GM11168 (cell line): Measurements from ENCODE around the gene ULBP3.
"Not testable (repeated sequence)": the region's sequence is repeated elsewhere in the genome, so short reads cannot be mapped to it uniquely, and the experiment has no call there.

Source experiments
- in situ Hi-C: fragments of 300-500 bp; cut with MboI; formaldehyde crosslinking; loops from one replicate; pipeline ENCODE4 v1.12.0; 2022; ENCODE audit warnings: low sequenced_read_pairs; ENCODE audit not compliant: unreplicated experiment

ULBP3 gene

GRCh38 chr6:150024021-150024420 is 44.9 kb downstream of the ULBP3 start:
- in situ Hi-C loops = not testable (repeated sequence)

DNA sequence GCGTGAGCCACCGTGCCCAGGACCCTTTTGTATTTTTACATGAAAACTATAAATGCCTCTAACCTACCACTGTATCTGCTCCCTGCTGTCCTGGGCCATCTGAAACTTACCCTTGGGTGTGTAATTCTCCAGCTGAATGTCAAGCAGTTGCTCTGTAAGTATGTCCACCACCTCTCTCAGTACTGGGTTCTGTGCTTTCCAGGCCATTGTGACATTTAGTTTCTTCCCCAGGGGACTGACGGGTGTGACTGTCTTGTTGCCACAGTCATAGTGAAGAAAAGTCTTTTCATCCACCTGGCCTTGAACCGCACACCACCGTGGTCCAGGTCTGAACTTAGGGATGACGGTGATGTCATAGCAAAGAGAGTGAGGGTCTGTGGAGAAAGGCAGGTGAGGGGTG is 47.1 kb downstream of the ULBP3 start:
- in situ Hi-C loops = not testable (repeated sequence)

DNA sequence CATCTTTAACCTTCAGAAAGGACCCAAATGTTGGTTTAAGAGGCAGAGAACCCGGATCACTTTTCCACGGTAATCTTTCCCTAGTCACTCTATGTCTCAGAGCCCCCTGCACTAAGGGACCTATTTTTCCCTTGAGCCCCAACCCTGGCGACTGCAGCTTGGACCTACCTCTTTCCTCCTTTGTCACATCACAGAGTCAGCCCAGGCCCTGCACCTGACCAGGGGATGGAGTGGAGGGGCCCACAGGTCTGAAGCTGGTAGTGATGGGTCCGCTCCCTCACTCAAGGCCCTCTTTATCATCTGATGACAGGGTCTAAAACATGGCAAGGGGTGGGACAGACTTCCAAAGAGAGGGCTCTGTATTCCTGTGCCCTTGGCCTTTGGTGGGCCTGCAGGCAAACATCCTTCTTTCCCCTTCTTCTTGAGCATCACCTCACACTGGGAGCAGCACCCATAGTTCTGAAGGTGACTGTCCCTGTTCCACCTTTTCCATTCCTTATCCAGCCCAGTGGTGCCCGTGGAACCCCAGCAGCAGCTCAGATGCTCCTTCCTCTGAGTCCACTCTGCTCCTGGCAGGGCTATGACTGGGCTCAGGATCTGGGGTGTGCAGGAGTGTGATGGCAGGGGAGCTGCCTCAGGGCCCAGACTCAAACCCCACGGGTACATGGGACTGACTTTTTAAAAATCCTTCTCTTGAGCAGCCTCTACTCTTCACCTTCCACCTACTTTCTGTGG is 49.9 kb downstream of the ULBP3 start:
- in situ Hi-C loops = loop anchor here (5.0 to 10.0 kb wide), 2 partner anchors 87 to 174 kb away; no protein-coding TSS in a partner anchor

DNA sequence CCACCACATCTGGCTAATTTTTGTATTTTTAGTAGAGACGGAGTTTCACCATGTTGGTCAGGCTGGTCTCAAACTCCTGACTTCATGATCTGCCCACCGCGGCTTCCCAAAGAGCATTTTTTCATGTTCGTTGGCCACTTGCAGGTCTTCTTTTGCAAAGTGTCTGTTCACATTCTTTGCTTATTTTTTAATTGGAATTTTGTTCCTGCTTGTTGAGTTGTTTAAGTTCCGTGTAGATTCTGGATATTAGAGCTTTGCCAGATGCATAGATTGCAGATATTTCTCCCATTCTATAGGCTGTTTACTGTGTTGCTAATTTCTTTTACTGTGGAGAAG is 51.8 kb downstream of the ULBP3 start:
- in situ Hi-C loops = loop anchor here (5.0 to 10.0 kb wide), 2 partner anchors 85 to 172 kb away; no protein-coding TSS in a partner anchor

DNA sequence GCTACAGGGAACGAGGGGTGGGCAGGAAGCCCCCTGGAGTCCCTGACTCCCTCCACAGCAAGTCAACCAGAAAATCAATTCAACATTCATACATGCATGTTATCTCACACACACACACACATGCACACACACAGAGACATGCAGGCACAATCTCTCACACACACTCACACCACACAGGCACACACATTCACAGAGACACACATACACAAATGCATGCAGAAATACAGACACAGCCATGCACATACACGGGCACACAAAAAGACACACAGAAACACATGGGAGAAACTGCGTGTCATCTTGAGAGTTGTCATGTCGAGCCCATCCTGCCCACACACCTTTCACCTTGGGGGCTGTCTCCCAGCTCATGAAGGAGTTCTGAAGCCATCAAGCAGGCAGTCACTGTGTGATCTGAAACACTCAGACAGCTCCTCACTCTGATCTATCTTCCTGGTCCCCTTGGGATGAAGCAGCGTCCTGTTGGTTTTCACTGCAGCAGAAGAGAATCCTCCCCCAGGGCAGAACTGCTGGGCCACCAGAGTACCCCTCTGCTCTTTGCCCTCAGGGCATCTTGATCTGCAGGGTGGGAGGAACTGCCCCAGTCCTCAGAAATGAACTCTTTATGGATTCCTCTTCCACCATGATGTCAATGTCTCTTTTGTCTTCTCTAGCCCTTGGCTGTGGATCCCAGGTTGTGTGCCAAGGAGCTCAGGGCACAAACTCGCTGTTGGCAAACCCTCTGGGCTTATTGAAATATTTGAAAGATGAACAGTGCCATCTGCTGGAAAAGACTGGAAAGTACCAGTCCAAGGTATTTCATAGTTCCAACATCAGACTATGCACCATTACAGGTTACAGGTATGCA is 52.4 kb downstream of the ULBP3 start:
- in situ Hi-C loops = loop anchor here (5.0 to 10.0 kb wide), 2 partner anchors 84 to 172 kb away; no protein-coding TSS in a partner anchor

DNA sequence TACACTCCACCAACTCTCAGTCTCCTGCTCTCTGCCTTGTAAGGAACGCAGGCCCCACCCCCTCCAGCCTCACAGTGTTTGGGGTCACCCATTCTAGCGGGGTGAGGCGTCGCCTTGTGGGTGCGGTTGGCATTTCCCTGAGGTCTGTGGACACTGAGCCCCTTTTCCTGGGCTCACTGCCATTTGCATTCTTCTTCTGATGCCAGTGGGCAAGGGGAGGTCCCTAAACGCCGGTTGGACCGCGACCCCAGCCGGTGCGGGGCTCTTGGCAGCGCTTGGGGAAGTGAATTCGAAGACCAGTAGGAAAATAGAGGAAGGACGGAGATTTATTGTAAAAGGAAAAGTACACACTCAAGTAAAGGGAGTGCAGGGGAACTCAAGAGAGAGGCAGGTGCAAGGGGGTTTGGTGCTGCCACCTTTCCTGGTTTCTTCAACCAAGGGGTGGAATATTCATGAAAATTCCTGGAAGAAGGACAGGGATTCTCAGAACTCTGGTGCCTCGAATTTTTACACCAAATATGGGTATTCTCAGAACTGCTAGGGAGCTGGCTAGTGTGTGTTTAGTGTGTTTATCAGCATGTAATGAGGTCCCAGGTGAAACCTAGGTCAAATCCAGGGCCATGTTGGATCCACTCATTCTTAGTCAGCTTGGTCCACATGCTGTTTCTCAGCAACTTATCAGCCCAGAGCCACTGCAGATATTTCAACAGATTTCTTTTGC is 53.5 kb downstream of the ULBP3 start:
- in situ Hi-C loops = loop anchor here (5.0 to 10.0 kb wide), 2 partner anchors 83 to 171 kb away; no protein-coding TSS in a partner anchor

GRCh38 chr6:150014623-150015280 is 54.2 kb downstream of the ULBP3 start:
- in situ Hi-C loops = loop anchor here (5.0 to 10.0 kb wide), 2 partner anchors 82 to 170 kb away; no protein-coding TSS in a partner anchor

GRCh38 chr6:150013785-150014622 is 54.9 kb downstream of the ULBP3 start:
- in situ Hi-C loops = loop anchor here (10.0 kb wide), 1 partner anchor 169 kb away; no protein-coding TSS in a partner anchor

- in situ Hi-C loops = loop anchor here (10.0 kb wide), 1 partner anchor 168 kb away; no protein-coding TSS in a partner anchor
These were observed 55.8 kb downstream of the ULBP3 start for GRCh38 chr6:150012846-150013784.
